Chondrocyte (in vitro differentiated cells): ENCODE data around the gene IL1F10. TPM values are rescaled to one million over a fixed set of nuclear protein-coding genes. Genes with fewer than 3 reads are reported as not detected.

ENCODE experiments used
- DNase-seq: peaks from one replicate; pipeline ENCODE4 v3.0.0; 2021; ENCODE audit warnings: mixed read lengths, low spot score
- H3K27ac Mint-ChIP-seq: one replicate; pipeline ENCODE4 v1.8.0; 2021; ENCODE audit warnings: mild to moderate bottlenecking, moderate library complexity, mixed read lengths; ENCODE audit not compliant: unreplicated experiment
- H3K27me3 Mint-ChIP-seq: 2 replicates; pipeline ENCODE4 v1.8.0; 2021; ENCODE audit warnings: low read depth, mixed read lengths
- H3K36me3 Mint-ChIP-seq: 2 replicates; pipeline ENCODE4 v1.8.0; 2021; ENCODE audit warnings: low read depth, mixed read lengths
- H3K4me1 Mint-ChIP-seq: 2 replicates; pipeline ENCODE4 v1.8.0; 2021; ENCODE audit warnings: low read depth, mild to moderate bottlenecking, mixed read lengths
- H3K4me3 Mint-ChIP-seq: one replicate; pipeline ENCODE4 v1.8.0; 2021; ENCODE audit warnings: mild to moderate bottlenecking, moderate library complexity, mixed read lengths; ENCODE audit not compliant: unreplicated experiment
- H3K9me3 Mint-ChIP-seq: 2 replicates; pipeline ENCODE4 v1.8.0; 2021; ENCODE audit warnings: low read depth, mixed read lengths
- total RNA-seq: library from RNA; stranded (reverse); gene quantifications from 3 replicates; pipeline ENCODE4 v1.2.1, GENCODE V29; 2021
- TF ChIP-seq, protein P1 (sequence below): fragments of 200-600 bp; sonication (generic); IDR thresholded peaks from 2 replicates; pipeline ENCODE4 v1.5.0; 2021; ENCODE audit warnings: antibody characterized with exemption, mild to moderate bottlenecking, moderate library complexity

Gene IL1F10
- total RNA-seq, 1 donor from 2014 or later, result not detected

DNA sequence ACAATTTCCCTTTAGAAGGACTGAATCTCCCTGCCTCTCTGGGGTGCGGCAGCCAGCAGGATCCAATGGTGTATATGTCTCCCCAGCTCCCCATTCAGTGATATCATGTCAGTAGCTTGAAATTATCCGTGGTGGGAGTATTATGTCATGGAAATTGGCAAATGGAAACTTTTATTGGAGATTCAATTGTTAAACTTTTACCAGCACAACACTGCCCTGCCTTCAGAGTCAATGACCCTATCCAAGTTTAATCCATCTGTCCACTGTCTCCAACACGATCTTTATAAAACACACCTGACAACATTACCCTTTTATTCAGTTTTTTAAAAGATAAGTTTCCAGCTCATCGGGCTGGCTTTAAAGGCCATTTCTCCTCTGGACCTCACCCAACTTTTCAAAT lies 54.6 kb downstream of the IL1F10 start:
- H3K27me3 Mint-ChIP-seq, result peaks cover 52% of the 10 kb centered on the region
- TF ChIP-seq, protein P1, sequence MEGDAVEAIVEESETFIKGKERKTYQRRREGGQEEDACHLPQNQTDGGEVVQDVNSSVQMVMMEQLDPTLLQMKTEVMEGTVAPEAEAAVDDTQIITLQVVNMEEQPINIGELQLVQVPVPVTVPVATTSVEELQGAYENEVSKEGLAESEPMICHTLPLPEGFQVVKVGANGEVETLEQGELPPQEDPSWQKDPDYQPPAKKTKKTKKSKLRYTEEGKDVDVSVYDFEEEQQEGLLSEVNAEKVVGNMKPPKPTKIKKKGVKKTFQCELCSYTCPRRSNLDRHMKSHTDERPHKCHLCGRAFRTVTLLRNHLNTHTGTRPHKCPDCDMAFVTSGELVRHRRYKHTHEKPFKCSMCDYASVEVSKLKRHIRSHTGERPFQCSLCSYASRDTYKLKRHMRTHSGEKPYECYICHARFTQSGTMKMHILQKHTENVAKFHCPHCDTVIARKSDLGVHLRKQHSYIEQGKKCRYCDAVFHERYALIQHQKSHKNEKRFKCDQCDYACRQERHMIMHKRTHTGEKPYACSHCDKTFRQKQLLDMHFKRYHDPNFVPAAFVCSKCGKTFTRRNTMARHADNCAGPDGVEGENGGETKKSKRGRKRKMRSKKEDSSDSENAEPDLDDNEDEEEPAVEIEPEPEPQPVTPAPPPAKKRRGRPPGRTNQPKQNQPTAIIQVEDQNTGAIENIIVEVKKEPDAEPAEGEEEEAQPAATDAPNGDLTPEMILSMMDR, result no peak
- no peak overlapping the region for H3K4me3 Mint-ChIP-seq
- no peaks in the 10 kb centered on the region for H3K4me1 Mint-ChIP-seq
- no peak for DNase-seq
- no peak overlapping the region for H3K27ac Mint-ChIP-seq
- H3K9me3 Mint-ChIP-seq, result no peaks in the 10 kb centered on the region
- H3K36me3 Mint-ChIP-seq, result no peaks in the 10 kb centered on the region

- DNase-seq, result no peak
- Mint-ChIP-seq H3K4me3 (no peak overlapping the region), H3K4me1 (no peaks in the 10 kb centered on the region), H3K9me3 (no peaks in the 10 kb centered on the region), H3K36me3 (no peaks in the 10 kb centered on the region), H3K27ac (no peak overlapping the region), H3K27me3 (peaks cover 51% of the 10 kb centered on the region)
- TF ChIP-seq, protein P1, result no peak
These were observed 56.0 kb downstream of the IL1F10 start for GRCh38 chr2:113123726-113124125.

- Mint-ChIP-seq H3K27me3 (peaks cover 51% of the 10 kb centered on the region), H3K36me3 (no peaks in the 10 kb centered on the region), H3K4me1 (no peaks in the 10 kb centered on the region), H3K27ac (no peak overlapping the region), H3K9me3 (no peaks in the 10 kb centered on the region), H3K4me3 (no peak overlapping the region)
- TF ChIP-seq, protein P1, result no peak
- DNase-seq, result no peak
These were observed 56.6 kb downstream of the IL1F10 start for GRCh38 chr2:113124181-113124961.

Other genes with a start within 250 kb of the IL1F10 start
- not detected in 3 replicates for gene IL1B, start 231.2 kb upstream of the IL1F10 start, total RNA-seq
- not detected in 3 replicates for gene IL37, start 156.8 kb upstream of the IL1F10 start, total RNA-seq
- not detected in 3 replicates for gene IL36G, start 90.0 kb upstream of the IL1F10 start, total RNA-seq
- gene IL36A, start 62.5 kb upstream of the IL1F10 start, total RNA-seq, result not detected in 3 replicates
- gene IL36B, start 15.1 kb upstream of the IL1F10 start, total RNA-seq, result not detected in 3 replicates
- not detected in 3 replicates for gene IL36RN, start 8.8 kb upstream of the IL1F10 start, total RNA-seq
- not detected in 3 replicates for gene IL1RN, start 59.6 kb downstream of the IL1F10 start, total RNA-seq
- 5.2 to 5.5 TPM (median 5.2 TPM) in 3 replicates for gene PSD4, start 106.0 kb downstream of the IL1F10 start, total RNA-seq
- gene PAX8, start 211.0 kb downstream of the IL1F10 start, total RNA-seq, result 0.29 TPM in 1 of 3 replicates, not detected in the others